IPS-15b (cell line): Measurements from ENCODE around the gene CHD1.
"Not testable (repeated sequence)": the region's sequence is repeated elsewhere in the genome, so short reads cannot be mapped to it uniquely, and the experiment has no call there.

Experiments used
- H3K27me3 ChIP-seq: one replicate; pipeline ENCODE4 v1.6.1; 2013; ENCODE audit warnings: low read length; ENCODE audit not compliant: control insufficient read depth, insufficient read depth
- H3K36me3 ChIP-seq: one replicate; pipeline ENCODE4 v1.6.1; 2013; ENCODE audit warnings: low read length; ENCODE audit not compliant: control insufficient read depth, insufficient read depth
- H3K4me1 ChIP-seq: one replicate; pipeline ENCODE4 v1.6.1; 2013; ENCODE audit warnings: mild to moderate bottlenecking, low read length; ENCODE audit not compliant: control insufficient read depth, insufficient read depth
- H3K4me3 ChIP-seq: one replicate; pipeline ENCODE4 v1.5.1; 2013; ENCODE audit warnings: low read depth, low read length
- H3K9ac ChIP-seq: one replicate; pipeline ENCODE4 v1.6.1; 2013; ENCODE audit warnings: low read depth, mild to moderate bottlenecking, low read length
- H3K9me3 ChIP-seq: one replicate; pipeline ENCODE4 v1.6.1; 2013; ENCODE audit warnings: mild to moderate bottlenecking, low read length; ENCODE audit not compliant: control insufficient read depth, insufficient read depth

Gene CHD1

DNA sequence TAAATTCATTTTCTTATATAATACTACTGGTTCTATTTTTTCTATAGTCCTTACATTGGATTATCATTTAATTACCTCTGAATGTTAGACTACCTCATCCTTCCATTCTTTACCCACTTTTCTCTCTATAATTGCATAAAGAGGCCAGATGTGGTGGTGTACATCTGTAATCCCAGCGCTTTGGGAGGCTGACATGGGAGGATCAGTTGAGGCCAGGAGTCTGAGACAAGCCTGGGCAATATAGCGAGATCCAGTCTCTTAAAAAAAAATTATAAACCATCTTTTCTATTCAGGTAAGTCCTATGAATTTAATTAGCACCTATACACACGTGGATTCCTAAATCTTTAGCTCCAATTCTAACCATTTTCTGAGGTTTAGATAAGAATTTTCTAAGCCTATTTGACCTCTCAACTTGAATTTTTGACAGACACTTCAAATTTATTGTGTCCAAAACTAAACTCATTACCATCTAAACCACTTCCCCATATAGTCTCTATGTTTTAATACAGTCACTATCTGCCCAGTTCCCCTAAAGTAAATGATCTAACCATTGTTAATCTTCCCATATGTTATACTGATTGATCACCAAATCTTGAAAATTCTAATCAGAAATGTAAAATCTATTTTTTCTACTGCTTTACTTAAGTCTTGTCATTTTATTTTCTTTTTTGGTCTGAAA lies 33.0 kb upstream of the CHD1 start:
- no peaks in the 10 kb centered on the region for H3K9me3 ChIP-seq
- H3K4me3 ChIP-seq: no peak overlapping the region
- H3K27me3 ChIP-seq: peaks cover 12% of the 10 kb centered on the region
- H3K4me1 ChIP-seq: peaks cover 8% of the 10 kb centered on the region
- no peaks in the 10 kb centered on the region for H3K36me3 ChIP-seq
- no peak overlapping the region for H3K9ac ChIP-seq

- H3K9ac ChIP-seq: no peak overlapping the region
- peaks cover 4% of the 10 kb centered on the region for H3K27me3 ChIP-seq
- no peak overlapping the region for H3K4me3 ChIP-seq
- no peaks in the 10 kb centered on the region for H3K9me3 ChIP-seq
- H3K4me1 ChIP-seq: no peaks in the 10 kb centered on the region
- H3K36me3 ChIP-seq: no peaks in the 10 kb centered on the region
Observed at GRCh38 chr5:98957307-98957706, 28.5 kb upstream of the CHD1 start.

DNA sequence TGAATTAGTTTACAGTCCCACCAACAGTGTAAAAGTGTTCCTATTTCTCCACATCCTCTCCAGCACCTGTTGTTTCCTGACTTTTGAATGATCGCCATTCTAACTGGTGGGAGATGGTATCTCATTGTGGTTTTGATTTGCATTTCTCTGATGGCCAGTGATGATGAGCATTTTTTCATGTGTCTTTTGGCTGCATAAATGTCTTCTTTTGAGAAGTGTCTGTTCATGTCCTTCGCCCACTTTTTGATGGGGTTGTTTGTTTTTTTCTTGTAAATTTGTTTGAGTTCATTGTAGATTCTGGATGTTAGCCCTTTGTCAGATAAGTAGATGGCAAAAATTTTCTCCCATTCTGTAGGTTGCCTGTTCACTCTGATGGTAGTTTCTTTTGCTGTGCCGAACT lies 27.1 kb upstream of the CHD1 start:
- H3K9ac ChIP-seq, H3K9me3 ChIP-seq, H3K4me3 ChIP-seq, H3K4me1 ChIP-seq, H3K36me3 ChIP-seq, H3K27me3 ChIP-seq: not testable (repeated sequence)

- not testable (repeated sequence) for H3K9ac ChIP-seq, H3K9me3 ChIP-seq, H3K27me3 ChIP-seq, H3K4me1 ChIP-seq, H3K4me3 ChIP-seq, H3K36me3 ChIP-seq
Observed at GRCh38 chr5:98955471-98955870, 26.7 kb upstream of the CHD1 start.

GRCh38 chr5:98954392-98955028 lies 25.7 kb upstream of the CHD1 start:
- Histone ChIP-seq H3K4me3 (no peak overlapping the region), H3K27me3 (no peaks in the 10 kb centered on the region), H3K36me3 (no peaks in the 10 kb centered on the region), H3K9me3 (no peaks in the 10 kb centered on the region), H3K9ac (no peak overlapping the region), H3K4me1 (no peaks in the 10 kb centered on the region)

- no peaks in the 10 kb centered on the region for H3K9me3 ChIP-seq
- peaks cover 10% of the 10 kb centered on the region for H3K4me1 ChIP-seq
Observed at GRCh38 chr5:98942847-98943246, 14.0 kb upstream of the CHD1 start.

GRCh38 chr5:98941131-98941883 lies 12.5 kb upstream of the CHD1 start:
- Histone ChIP-seq H3K36me3 (no peaks in the 10 kb centered on the region), H3K9ac (no peak overlapping the region)

More at GRCh38 chr5:98942847-98943246, 14.0 kb upstream of the CHD1 start:
- Histone ChIP-seq H3K36me3 (no peaks in the 10 kb centered on the region), H3K4me3 (no peak overlapping the region), H3K27me3 (no peaks in the 10 kb centered on the region), H3K9ac (no peak overlapping the region)

DNA sequence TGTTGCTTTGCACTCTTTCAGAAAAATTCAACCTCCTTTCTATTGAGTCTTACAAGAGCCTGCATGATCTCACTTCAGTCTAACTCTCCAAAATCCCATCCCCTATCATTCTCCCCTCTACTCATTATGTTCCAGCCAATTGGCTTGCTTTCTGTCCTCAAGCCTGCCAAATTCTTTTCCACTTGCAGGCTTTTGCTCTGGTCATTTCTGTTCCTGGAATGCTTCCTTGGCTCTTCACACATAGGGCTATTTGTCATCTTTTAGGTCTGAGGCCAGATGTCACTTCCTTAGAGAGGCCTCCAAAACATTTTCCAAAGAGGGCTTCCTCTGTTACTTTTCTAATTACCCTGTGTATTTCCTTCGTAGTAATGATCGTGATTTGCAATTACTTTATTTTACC lies 11.8 kb upstream of the CHD1 start:
- Histone ChIP-seq H3K27me3 (no peaks in the 10 kb centered on the region), H3K9ac (no peak overlapping the region), H3K9me3 (no peaks in the 10 kb centered on the region), H3K36me3 (no peaks in the 10 kb centered on the region), H3K4me1 (peaks cover 17% of the 10 kb centered on the region), H3K4me3 (no peak overlapping the region)

More at GRCh38 chr5:98941131-98941883, 12.5 kb upstream of the CHD1 start:
- no peaks in the 10 kb centered on the region for H3K27me3 ChIP-seq
- H3K9me3 ChIP-seq: no peaks in the 10 kb centered on the region
- H3K4me1 ChIP-seq: peaks cover 17% of the 10 kb centered on the region
- H3K4me3 ChIP-seq: no peak overlapping the region

- H3K9me3 ChIP-seq: no peaks in the 10 kb centered on the region
- no peaks in the 10 kb centered on the region for H3K36me3 ChIP-seq
- no peak overlapping the region for H3K4me3 ChIP-seq
- no peak overlapping the region for H3K9ac ChIP-seq
- H3K4me1 ChIP-seq: peaks cover 17% of the 10 kb centered on the region
- H3K27me3 ChIP-seq: no peaks in the 10 kb centered on the region
Observed at GRCh38 chr5:98938464-98938863, 9.7 kb upstream of the CHD1 start.

- Histone ChIP-seq H3K4me1 (peaks cover 17% of the 10 kb centered on the region), H3K9me3 (no peaks in the 10 kb centered on the region), H3K4me3 (no peak overlapping the region), H3K27me3 (no peaks in the 10 kb centered on the region), H3K9ac (no peak overlapping the region), H3K36me3 (no peaks in the 10 kb centered on the region)
Observed at GRCh38 chr5:98936948-98937715, 8.3 kb upstream of the CHD1 start.

DNA sequence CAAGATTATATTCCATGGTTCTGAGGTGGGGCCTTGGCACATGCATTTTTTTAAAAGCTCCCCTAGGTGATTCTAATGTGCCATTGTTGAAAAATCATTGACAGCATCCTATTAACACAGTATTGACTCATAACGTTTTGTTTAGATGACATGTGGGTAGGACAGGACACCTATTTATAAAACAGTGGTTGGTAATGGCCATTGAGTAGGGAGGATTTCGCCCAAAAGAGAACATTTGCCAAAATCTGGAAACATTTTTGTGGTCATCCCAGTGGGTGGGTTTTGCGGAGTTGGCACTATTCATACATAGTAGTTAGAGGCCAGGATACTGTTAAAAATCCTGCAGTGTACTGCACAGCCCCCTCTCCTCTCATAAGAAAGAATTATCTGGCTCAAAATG lies 6.4 kb upstream of the CHD1 start:
- Histone ChIP-seq H3K4me3 (no peak overlapping the region), H3K27me3 (no peaks in the 10 kb centered on the region), H3K9me3 (no peaks in the 10 kb centered on the region), H3K36me3 (no peaks in the 10 kb centered on the region), H3K9ac (no peak overlapping the region), H3K4me1 (peaks cover 12% of the 10 kb centered on the region)
